PC-3 (cell line): ENCODE data around the gene STPG2.

Experiments used
- CTCF ChIP-seq: fragments of 300-600 bp; sonication (generic); conservative IDR thresholded peaks from 2 replicates; pipeline ENCODE4 v1.5.1; 2017; ENCODE audit warnings: antibody characterized with exemption, low read depth, mild to moderate bottlenecking, low read length
- EZH2 ChIP-seq: fragments of 300-600 bp; sonication (generic); IDR thresholded peaks from one replicate; pipeline ENCODE4 v1.6.1; 2017; ENCODE audit warnings: antibody characterized with exemption, mild to moderate bottlenecking, low read length; ENCODE audit not compliant: unreplicated experiment
- EZH2phosphoT487 ChIP-seq: fragments of 300-600 bp; sonication (generic); IDR thresholded peaks from 2 replicates; pipeline ENCODE4 v1.6.1; 2018; ENCODE audit warnings: mild to moderate bottlenecking, antibody characterized with exemption, low read length, borderline replicate concordance

- no peak for TF ChIP-seq CTCF
- TF ChIP-seq EZH2, result no peak
- no peak for TF ChIP-seq EZH2phosphoT487
Measured at GRCh38 chr4:97525236-97525635, 618.0 kb downstream of the STPG2 start.
